Measurements from ENCODE around the gene MVB12B. TPM values are rescaled to one million over a fixed set of nuclear protein-coding genes. Genes with fewer than 3 reads are reported as not detected.

The MVB12B gene
- total RNA-seq, 1 experiment from 2014 or later, result 5.7 TPM

DNA sequence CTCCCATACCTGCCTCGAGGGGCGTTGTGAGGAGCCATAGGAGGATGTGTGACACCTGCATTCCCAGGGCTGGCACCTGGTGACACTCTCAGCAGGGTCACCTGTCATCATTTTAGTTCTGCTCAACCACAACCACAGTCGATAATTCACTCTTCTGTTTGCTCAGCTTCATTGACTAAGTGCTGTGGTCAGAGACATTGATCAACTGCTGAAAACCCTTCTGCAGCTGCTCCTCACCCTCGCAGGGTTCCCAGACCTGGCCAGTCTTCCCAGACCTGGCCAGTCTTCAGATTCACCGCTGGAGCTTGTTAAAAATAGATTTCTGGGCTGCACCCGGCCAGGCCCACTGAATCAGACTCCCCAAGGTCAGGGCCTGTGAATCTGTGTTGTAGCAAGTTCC, 92.8 kb downstream of the MVB12B start:
- Mint-ChIP-seq H3K27me3 (ENCODE audit: low read depth) (peaks cover 2% of the 10 kb centered on the region; the same call in 1 of the 2 replicates), H3K4me3 (no peak overlapping the region), H3K27ac (no peak overlapping the region), H3K36me3 (no peaks in the 10 kb centered on the region), H3K4me1 (peaks cover 39% of the 10 kb centered on the region), H3K9me3 (no peaks in the 10 kb centered on the region)
- no peak for DNase-seq (ENCODE audit: low spot score)
- TF ChIP-seq GTF2I (CRISPR knock-in tag; conservative IDR thresholded peaks at IDR 0.05) (no peak), CREM (CRISPR knock-in tag; IDR thresholded peaks at IDR 0.05) (no peak), TCF7 (CRISPR knock-in tag; IDR thresholded peaks at IDR 0.05; ENCODE audit: low read depth) (no peak), NR3C1 (CRISPR knock-in tag; conservative IDR thresholded peaks at IDR 0.05; ENCODE audit: low read depth) (no peak), ZNF317 (CRISPR knock-in tag; IDR thresholded peaks at IDR 0.05; ENCODE audit: borderline replicate concordance, low read depth) (no peak), HMGA2 (CRISPR knock-in tag; IDR thresholded peaks at IDR 0.05) (no peak), PRRX2 (CRISPR knock-in tag; IDR thresholded peaks at IDR 0.05) (no peak), FOXJ3 (CRISPR knock-in tag; IDR thresholded peaks at IDR 0.05; ENCODE audit: borderline replicate concordance) (no peak), ETV6 (CRISPR knock-in tag; IDR thresholded peaks at IDR 0.05) (no peak), ZBTB21 (CRISPR knock-in tag; IDR thresholded peaks at IDR 0.05; ENCODE audit: borderline replicate concordance) (no peak), ZNF671 (CRISPR knock-in tag; IDR thresholded peaks at IDR 0.05) (no peak), ZNF396 (CRISPR knock-in tag; IDR thresholded peaks at IDR 0.05; ENCODE audit: borderline replicate concordance) (no peak), GRHL2 (CRISPR knock-in tag; IDR thresholded peaks at IDR 0.05; ENCODE audit: insufficient replicate concordance, severe bottlenecking) (no peak), ZNF232 (CRISPR knock-in tag; IDR thresholded peaks at IDR 0.05) (no peak), NR2C2 (CRISPR knock-in tag; IDR thresholded peaks at IDR 0.05) (no peak), CBFB (CRISPR knock-in tag; IDR thresholded peaks at IDR 0.05; ENCODE audit: low read depth) (no peak)
- TF ChIP-seq, protein P1, sequence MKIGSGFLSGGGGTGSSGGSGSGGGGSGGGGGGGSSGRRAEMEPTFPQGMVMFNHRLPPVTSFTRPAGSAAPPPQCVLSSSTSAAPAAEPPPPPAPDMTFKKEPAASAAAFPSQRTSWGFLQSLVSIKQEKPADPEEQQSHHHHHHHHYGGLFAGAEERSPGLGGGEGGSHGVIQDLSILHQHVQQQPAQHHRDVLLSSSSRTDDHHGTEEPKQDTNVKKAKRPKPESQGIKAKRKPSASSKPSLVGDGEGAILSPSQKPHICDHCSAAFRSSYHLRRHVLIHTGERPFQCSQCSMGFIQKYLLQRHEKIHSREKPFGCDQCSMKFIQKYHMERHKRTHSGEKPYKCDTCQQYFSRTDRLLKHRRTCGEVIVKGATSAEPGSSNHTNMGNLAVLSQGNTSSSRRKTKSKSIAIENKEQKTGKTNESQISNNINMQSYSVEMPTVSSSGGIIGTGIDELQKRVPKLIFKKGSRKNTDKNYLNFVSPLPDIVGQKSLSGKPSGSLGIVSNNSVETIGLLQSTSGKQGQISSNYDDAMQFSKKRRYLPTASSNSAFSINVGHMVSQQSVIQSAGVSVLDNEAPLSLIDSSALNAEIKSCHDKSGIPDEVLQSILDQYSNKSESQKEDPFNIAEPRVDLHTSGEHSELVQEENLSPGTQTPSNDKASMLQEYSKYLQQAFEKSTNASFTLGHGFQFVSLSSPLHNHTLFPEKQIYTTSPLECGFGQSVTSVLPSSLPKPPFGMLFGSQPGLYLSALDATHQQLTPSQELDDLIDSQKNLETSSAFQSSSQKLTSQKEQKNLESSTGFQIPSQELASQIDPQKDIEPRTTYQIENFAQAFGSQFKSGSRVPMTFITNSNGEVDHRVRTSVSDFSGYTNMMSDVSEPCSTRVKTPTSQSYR (CRISPR knock-in tag; IDR thresholded peaks at IDR 0.05), result no peak
- TF ChIP-seq, protein P2, sequence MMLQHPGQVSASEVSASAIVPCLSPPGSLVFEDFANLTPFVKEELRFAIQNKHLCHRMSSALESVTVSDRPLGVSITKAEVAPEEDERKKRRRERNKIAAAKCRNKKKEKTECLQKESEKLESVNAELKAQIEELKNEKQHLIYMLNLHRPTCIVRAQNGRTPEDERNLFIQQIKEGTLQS (CRISPR knock-in tag; conservative IDR thresholded peaks at IDR 0.05), result no peak
- TF ChIP-seq, protein P3, sequence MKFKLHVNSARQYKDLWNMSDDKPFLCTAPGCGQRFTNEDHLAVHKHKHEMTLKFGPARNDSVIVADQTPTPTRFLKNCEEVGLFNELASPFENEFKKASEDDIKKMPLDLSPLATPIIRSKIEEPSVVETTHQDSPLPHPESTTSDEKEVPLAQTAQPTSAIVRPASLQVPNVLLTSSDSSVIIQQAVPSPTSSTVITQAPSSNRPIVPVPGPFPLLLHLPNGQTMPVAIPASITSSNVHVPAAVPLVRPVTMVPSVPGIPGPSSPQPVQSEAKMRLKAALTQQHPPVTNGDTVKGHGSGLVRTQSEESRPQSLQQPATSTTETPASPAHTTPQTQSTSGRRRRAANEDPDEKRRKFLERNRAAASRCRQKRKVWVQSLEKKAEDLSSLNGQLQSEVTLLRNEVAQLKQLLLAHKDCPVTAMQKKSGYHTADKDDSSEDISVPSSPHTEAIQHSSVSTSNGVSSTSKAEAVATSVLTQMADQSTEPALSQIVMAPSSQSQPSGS (CRISPR knock-in tag; IDR thresholded peaks at IDR 0.05; ENCODE audit: borderline replicate concordance, low read depth), result no peak
- TF ChIP-seq, protein P4, sequence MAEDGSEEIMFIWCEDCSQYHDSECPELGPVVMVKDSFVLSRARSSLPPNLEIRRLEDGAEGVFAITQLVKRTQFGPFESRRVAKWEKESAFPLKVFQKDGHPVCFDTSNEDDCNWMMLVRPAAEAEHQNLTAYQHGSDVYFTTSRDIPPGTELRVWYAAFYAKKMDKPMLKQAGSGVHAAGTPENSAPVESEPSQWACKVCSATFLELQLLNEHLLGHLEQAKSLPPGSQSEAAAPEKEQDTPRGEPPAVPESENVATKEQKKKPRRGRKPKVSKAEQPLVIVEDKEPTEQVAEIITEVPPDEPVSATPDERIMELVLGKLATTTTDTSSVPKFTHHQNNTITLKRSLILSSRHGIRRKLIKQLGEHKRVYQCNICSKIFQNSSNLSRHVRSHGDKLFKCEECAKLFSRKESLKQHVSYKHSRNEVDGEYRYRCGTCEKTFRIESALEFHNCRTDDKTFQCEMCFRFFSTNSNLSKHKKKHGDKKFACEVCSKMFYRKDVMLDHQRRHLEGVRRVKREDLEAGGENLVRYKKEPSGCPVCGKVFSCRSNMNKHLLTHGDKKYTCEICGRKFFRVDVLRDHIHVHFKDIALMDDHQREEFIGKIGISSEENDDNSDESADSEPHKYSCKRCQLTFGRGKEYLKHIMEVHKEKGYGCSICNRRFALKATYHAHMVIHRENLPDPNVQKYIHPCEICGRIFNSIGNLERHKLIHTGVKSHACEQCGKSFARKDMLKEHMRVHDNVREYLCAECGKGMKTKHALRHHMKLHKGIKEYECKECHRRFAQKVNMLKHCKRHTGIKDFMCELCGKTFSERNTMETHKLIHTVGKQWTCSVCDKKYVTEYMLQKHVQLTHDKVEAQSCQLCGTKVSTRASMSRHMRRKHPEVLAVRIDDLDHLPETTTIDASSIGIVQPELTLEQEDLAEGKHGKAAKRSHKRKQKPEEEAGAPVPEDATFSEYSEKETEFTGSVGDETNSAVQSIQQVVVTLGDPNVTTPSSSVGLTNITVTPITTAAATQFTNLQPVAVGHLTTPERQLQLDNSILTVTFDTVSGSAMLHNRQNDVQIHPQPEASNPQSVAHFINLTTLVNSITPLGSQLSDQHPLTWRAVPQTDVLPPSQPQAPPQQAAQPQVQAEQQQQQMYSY (CRISPR knock-in tag; IDR thresholded peaks at IDR 0.05), result no peak
- ChIA-PET CTCF (no interaction called here), POLR2A (no interaction called here)
- no peak for ATAC-seq

All from WTC11 (cell line).